NCI-H2171 treated with DMSO at 0.1 percent for 48 hours (cell line): ENCODE data around the gene NRXN3.

Experiments
- DNase-seq: peaks from one replicate; lab custom pipeline; 2025; lab: John Stamatoyannopoulos, UW

Gene NRXN3

DNA sequence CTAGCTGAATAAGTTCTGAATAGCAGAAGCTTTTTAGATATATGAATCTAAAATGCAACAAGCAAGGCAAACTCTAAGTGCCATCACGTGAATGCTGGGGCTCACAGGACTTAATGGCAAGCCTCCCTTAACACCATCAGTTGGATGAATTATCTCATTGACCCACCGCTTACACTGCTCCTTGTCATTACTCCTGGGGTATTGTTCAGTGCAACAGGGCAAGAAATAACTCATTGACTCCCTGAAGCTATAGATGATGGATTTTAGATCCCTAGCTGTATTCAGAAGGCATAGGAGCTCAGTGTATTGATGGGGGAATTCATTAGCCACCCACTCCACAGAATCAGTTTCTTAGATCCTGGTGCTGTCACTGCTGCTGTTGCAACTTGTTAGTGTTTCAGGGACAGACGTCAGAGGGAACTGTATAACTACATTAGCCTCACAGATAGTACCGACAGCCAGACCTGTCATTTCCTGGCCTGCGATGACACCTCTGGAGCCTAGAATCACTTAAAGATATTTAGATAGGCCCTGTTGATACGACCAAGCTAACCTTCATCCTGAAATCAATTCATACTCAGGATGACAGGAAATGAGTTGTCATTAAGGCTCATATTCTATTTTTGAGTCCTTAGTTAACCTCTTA, 1305.8 kb downstream of the NRXN3 start:
- DNase-seq = no peak

GRCh38 chr14:79476552-79476951, 1306.4 kb downstream of the NRXN3 start:
- no peak for DNase-seq

DNA sequence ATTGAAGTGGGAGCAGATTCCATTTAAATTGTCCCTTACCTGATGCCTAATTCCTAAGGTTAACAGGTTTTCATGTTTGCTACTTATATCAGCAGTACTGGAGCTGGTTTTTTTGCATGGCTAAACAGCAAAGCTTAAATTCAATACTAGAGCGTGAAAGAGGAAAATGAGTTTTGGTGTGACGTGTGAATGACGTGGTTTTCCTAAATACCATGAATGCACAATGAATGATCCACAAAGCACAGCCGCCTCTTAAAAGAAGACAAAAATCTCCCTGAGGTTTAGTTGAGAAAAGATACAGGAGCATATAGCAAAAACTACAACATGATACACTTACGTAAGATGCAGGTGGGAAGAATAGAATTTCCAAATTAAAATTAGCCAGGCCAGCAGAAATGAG, 1310.0 kb downstream of the NRXN3 start:
- no peak for DNase-seq

- DNase-seq = no peak
These were observed 1312.7 kb downstream of the NRXN3 start for GRCh38 chr14:79482825-79483224.

DNA sequence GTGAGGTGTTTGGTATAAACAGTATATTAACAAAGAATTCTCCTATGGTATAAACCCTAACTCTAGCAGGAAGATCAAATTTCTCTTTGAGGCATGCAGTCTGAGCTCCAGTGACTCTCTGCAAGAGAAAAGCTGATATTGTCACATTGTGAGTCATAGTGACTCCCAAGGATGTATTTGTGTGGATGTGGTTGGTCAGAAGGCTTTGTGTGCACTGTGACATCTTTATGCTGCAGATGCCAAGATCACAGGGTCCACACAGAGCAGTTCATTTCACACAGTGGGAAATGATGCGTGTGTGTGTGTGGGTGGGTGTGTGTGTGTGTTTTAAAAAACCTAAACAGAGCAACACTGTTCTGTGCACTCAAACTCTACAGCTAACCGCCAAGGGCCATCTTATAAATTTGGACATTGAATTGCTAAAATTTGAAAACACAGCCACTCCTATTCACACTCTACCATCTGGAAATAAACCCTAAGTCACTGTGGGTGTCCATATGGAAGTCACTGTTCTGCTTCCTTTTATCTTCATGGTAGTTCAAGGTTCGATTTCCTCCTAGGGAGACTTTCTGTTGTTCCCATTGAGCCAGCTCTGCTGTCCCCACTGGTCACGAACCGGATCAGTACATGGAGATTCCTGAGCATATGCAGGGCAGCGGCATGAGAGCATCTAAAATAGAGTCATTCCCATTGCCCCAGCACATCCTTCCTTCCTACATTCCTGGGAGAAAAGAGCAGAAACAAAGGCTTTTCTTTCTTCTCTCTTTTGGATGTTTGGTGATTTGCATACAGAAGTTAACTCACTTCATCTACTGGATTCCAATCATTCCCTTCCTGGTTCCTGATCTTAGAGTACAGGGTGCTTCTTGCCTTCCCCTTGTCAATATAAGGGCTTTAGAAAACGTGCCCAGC, 1313.6 kb downstream of the NRXN3 start:
- peak; percentile 67 for DNase-seq

- DNase-seq = peak; percentile 64
These were observed 1317.5 kb downstream of the NRXN3 start for GRCh38 chr14:79487632-79488031.

- no peak for DNase-seq
These were observed 1321.0 kb downstream of the NRXN3 start for GRCh38 chr14:79491161-79491560.

- no peak for DNase-seq
These were observed 1323.0 kb downstream of the NRXN3 start for GRCh38 chr14:79493081-79493645.

DNA sequence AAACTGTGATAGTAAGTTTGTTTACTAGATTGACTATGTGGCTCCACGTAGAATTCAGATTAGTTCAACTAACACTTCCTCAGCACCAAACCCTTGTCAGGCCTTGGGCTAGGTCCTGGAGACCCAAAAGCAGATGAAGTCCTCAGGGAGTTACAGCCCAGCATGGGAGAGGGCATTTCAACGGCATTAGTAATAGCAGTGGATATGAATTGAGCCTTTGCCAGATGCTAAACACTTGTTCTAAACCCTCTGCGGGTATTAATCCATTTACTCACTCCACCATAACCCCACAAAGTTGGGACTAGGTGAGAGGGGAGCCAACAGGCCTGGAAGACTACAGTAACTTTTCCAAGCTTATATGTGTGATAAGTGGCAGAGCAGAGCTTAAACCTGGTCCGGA, 1326.5 kb downstream of the NRXN3 start:
- DNase-seq = no peak

- DNase-seq = no peak
These were observed 1330.3 kb downstream of the NRXN3 start for GRCh38 chr14:79500489-79500888.

- DNase-seq = no peak
These were observed 1332.1 kb downstream of the NRXN3 start for GRCh38 chr14:79502136-79502750.

DNA sequence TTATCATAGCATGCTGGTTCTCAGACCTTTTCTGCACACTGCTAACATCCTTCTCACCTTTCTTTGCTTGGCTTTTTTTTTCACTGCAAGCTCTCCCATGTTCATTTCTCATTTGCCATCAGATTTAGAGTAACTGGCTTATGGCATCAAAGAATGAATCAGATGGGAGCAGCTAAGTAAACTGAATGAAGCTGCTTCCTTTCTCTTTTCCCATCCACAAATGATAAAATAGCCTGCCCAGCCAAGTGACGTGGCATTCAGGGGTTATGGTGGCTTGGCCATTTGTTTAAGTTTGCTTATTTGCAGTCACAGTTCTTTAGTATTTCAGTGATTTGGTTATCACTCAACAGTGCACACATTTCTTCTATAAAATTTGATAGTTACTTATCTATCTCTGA, 1332.6 kb downstream of the NRXN3 start:
- no peak for DNase-seq

DNA sequence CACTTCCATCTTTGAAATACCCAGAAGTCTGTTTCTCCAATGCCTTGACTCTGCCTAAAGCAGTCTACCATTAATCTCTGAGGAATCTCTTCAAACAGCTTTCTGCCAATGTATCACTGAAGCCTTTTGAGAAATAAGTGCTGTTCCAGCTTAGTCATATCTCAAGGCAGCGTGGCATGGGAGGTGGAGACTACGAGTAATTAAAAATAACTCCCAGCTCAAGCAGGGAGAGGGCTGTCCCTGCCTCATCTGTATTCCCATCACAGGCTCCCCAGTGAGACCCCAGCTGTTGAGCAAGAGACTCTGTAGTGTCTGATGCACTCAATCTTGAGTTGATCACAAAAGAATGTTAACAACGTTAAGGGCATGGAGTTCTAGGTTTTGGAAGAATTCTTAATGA, 1340.5 kb downstream of the NRXN3 start:
- DNase-seq = peak; percentile 68

DNA sequence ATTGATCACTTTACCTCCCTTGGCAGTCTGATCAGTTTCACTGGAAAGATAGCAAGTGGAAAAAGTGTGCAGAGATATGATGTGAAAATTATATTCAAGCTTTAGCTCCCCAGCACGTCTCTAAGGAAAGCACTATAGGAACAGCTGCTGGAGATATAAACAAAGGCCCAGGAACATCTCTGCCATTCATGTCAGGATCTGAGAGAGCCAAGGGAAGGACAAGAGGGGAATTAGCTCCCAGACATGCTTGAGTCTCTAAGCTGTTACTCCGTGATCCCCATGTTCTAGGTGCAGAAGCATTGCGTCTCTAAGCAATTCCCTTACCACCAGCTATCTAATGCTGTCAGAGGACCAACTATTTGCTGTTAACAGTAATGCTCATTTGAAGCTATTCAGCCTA, 1341.0 kb downstream of the NRXN3 start:
- DNase-seq = peak; percentile 58

GRCh38 chr14:79513446-79513845, 1343.3 kb downstream of the NRXN3 start:
- no peak for DNase-seq

GRCh38 chr14:79514700-79515099, 1344.5 kb downstream of the NRXN3 start:
- no peak for DNase-seq

GRCh38 chr14:79515158-79515557, 1345.0 kb downstream of the NRXN3 start:
- DNase-seq = no peak

DNA sequence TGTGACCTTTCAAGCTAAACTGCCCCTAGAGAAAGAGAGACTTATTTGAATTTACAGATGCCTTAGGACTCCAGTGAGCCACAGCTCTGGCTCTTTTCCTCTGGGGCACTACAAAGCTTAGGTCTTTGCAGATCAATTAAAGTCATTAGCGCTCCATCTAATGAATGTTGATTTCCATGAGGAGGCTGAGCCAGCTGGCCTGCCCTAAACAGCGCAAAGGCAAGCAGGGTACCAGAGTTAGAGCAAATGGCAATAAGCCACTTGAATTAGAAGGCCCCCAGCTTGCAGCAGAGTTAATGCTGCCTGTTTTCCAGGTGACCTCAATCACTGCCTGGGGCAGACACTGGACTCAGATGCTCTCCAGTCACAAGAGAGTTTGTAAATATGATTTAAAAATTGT, 1345.8 kb downstream of the NRXN3 start:
- DNase-seq = peak; percentile 29

- no peak for DNase-seq
These were observed 1355.2 kb downstream of the NRXN3 start for GRCh38 chr14:79525416-79525815.

DNA sequence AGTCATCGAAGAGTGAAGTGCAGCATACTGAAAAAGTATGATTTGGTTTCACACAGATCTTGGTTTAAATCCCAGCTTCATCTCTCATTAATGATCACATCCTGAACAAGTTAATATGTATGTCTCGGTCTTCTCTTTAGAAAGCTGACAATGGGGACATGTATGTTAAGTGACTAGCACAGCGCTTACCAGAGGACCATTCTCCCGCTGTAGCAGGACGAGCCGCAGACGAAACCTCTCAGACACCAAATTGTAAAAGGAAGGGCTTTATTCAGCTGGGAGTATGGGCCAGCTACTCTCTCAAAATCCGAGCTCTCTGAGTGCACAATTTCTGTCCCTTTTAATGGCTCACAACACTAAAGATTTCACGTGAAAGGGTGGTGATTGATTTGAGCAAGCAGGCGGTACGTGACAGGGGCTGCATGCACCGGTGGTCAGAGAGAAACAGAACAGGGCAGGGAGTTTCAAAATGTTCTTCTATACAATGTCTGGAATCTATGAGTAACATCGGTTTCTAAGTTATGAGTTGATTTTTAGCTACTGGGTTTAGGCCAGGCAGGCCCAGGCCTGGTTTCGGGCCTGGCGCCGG, 1358.7 kb downstream of the NRXN3 start:
- no peak for DNase-seq

DNA sequence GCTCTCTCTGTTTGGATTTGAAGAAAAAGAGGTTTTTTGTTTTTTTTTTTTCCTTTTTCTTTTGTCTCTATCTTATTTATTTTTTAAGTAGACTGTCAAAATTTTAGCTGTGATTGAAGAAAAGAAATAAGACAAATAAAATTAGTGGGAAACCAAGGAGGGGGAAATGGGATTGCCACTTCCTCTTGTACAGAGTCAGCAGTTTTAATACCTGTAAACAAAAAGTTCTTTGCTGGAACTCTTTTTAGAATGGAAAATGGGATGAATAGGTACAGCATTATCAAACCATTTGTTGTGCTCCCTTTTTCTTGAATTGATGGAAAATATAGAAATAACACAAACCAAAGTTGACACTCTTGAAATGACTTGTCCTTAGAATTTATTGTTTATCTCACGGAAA, 1360.4 kb downstream of the NRXN3 start:
- no peak for DNase-seq

GRCh38 chr14:79534703-79535353, 1364.7 kb downstream of the NRXN3 start:
- no peak for DNase-seq
